Esophagus muscularis mucosa (tissue), 3 donors: ENCODE data around the gene UBE2S.

Experiments used
- POLR2A ChIP-seq: fragments of 450-650 bp; IDR thresholded peaks from one replicate; pipeline ENCODE4 v1.6.1; 2017; ENCODE audit warnings: antibody characterized with exemption, moderate library complexity, mild to moderate bottlenecking, low read depth
- TF ChIP-seq, protein P1 (sequence below), 3 experiments: fragments of 200-600 bp in 2 of 3; fragments of 450-650 bp in 1 of 3; sonication (generic) in 2 of 3; IDR thresholded peaks; one replicate each; pipeline ENCODE4 v1.5.1; 2017 to 2019; ENCODE audit warnings: antibody characterized with exemption in 3 of 3, mild to moderate bottlenecking in 2 of 3, moderate library complexity in 1 of 3

DNA sequence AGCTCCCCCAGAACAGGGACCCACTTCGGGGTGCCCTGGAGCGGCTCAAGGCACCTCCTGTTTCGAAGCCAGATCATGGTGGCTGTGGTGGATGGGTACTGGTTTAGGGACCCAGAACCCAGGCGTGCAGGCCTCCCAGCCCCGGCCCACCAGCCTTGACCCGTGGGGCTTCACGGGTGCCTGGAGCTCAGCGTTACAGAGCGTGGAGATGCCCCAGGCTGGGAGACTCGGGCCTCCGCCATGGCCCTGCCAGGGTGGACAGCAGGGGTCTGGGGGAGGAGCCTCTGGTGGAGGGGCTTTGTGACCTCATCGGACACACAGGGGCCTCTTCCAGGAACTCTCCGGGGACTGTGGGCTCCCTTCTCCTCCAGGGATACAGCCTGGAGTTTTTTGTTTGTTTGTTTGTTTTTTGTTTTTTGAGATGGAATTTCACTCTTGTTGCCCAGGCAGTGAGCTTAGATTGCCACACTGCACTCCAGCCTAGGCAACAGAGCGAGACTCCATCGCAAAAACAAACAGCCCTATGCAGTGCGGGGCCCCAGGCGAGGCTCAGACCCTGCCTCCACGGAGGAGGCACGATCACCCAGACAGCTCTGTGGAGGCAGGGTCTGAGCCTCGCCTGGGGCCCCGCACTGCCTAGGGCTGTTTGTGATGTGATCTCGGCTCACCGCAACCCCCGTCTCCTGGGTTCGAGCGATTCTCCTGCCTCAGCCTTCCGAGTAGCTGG is 44.4 kb downstream of the UBE2S start, which contains the start of gene GARIN5B:
- TF ChIP-seq, protein P1, sequence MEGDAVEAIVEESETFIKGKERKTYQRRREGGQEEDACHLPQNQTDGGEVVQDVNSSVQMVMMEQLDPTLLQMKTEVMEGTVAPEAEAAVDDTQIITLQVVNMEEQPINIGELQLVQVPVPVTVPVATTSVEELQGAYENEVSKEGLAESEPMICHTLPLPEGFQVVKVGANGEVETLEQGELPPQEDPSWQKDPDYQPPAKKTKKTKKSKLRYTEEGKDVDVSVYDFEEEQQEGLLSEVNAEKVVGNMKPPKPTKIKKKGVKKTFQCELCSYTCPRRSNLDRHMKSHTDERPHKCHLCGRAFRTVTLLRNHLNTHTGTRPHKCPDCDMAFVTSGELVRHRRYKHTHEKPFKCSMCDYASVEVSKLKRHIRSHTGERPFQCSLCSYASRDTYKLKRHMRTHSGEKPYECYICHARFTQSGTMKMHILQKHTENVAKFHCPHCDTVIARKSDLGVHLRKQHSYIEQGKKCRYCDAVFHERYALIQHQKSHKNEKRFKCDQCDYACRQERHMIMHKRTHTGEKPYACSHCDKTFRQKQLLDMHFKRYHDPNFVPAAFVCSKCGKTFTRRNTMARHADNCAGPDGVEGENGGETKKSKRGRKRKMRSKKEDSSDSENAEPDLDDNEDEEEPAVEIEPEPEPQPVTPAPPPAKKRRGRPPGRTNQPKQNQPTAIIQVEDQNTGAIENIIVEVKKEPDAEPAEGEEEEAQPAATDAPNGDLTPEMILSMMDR (IDR thresholded peaks at IDR 0.05) = no peak
- no peak for TF ChIP-seq POLR2A
